ENCODE results near the gene DUSP1. TPM values are rescaled to one million over a fixed set of nuclear protein-coding genes. Genes with fewer than 3 reads are reported as not detected.

Gene DUSP1, protein sequence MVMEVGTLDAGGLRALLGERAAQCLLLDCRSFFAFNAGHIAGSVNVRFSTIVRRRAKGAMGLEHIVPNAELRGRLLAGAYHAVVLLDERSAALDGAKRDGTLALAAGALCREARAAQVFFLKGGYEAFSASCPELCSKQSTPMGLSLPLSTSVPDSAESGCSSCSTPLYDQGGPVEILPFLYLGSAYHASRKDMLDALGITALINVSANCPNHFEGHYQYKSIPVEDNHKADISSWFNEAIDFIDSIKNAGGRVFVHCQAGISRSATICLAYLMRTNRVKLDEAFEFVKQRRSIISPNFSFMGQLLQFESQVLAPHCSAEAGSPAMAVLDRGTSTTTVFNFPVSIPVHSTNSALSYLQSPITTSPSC
- 10.4 to 303 TPM (median 174 TPM) in 3 replicates for polyA plus RNA-seq
- polyA plus RNA-seq (2011; ENCODE audit: low read depth) = 68.7 TPM
- polyA plus RNA-seq (2011; cell fraction: cytosol; rRNA removed) = 98.5 and 108 TPM in 2 replicates
- 553 and 700 TPM in 2 replicates for polyA plus RNA-seq (2011; cell fraction: nucleus; rRNA removed)
- polyA plus RNA-seq (2012; ENCODE audit: low replicate concordance) = 7.0 and 200 TPM in 2 replicates
- 17.6 to 194 TPM (median 125 TPM) in 3 replicates for polyA minus RNA-seq
- polyA minus RNA-seq (2011; cell fraction: cytosol; rRNA and poly(A)+ RNA removed) = 131 TPM
- 374 and 410 TPM in 2 replicates for polyA minus RNA-seq (2011; cell fraction: nucleus; rRNA and poly(A)+ RNA removed)

DNA sequence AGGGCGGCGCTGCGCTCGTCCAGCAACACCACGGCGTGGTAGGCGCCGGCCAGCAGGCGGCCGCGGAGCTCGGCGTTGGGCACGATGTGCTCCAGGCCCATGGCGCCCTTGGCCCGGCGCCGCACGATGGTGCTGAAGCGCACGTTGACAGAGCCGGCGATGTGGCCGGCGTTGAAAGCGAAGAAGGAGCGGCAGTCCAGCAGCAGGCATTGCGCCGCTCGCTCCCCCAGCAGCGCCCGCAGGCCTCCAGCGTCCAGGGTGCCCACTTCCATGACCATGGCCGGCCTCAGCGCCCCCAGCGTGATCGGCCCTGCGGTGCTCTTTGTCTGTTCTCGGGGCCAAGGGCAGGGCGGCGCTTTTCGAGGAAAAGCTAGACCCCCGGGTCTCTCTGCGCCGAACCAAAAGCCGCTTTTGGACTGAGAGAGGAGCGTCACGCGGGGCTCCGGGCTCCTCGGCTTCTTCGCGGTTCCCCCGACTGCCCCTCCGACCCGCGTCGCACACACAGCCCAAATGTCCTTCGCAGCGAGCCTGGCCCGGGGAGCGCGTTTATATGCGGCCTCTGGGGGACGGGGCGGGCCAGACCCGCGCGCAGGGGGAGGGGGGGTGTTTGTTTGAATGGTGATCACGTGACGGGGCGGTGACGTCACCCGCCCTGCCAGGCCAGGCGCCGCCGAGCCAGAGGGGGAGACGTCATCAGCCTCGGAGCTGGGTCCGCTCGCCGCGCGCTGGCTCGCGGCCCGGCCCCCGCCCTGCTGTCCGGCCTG is at the start of gene DUSP1:
Gene DUSP1 (minus strand): TSS at position 521 of the 764 bp plus-strand sequence. CDS start 243 bp downstream, at position 278.
- H2AFZ ChIP-seq (ENCODE audit: control insufficient read depth, low read length) = peak within 1 kb of the TSS; percentile 40
- peak within 1 kb of the TSS; percentile 92 for H3K27ac ChIP-seq (ENCODE audit: control insufficient read depth, insufficient read depth, low read length)
- no peaks in the 10 kb centered on the region for H3K27me3 ChIP-seq (ENCODE audit: control insufficient read depth, extremely low read depth, insufficient read depth, low read length)
- TF ChIP-seq EZH2 (IDR thresholded peaks at IDR 0.05; ENCODE audit: low read length) = no peak
- TF ChIP-seq, protein P1, sequence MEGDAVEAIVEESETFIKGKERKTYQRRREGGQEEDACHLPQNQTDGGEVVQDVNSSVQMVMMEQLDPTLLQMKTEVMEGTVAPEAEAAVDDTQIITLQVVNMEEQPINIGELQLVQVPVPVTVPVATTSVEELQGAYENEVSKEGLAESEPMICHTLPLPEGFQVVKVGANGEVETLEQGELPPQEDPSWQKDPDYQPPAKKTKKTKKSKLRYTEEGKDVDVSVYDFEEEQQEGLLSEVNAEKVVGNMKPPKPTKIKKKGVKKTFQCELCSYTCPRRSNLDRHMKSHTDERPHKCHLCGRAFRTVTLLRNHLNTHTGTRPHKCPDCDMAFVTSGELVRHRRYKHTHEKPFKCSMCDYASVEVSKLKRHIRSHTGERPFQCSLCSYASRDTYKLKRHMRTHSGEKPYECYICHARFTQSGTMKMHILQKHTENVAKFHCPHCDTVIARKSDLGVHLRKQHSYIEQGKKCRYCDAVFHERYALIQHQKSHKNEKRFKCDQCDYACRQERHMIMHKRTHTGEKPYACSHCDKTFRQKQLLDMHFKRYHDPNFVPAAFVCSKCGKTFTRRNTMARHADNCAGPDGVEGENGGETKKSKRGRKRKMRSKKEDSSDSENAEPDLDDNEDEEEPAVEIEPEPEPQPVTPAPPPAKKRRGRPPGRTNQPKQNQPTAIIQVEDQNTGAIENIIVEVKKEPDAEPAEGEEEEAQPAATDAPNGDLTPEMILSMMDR (optimal IDR thresholded peaks at IDR 0.05 in 1 of 3, IDR thresholded peaks at IDR 0.05 in 1 of 3, conservative IDR thresholded peaks at IDR 0.05 in 1 of 3; ENCODE audit: extremely low read depth in 1 of 3, insufficient read depth in 2 of 3, low read length in 3 of 3) = peak in 1 of 3 experiments; percentile 38
- peak within 1 kb of the TSS; percentile 97 for H3K9ac ChIP-seq (ENCODE audit: control insufficient read depth, extremely low read depth, insufficient read depth, low read length)
- peak; percentile 81 for DNase-seq (ENCODE audit: low read depth, low spot score)
- H3K4me3 ChIP-seq (ENCODE audit: control insufficient read depth in 2 of 3, extremely low read depth in 1 of 3, insufficient read depth in 2 of 3, low read depth in 1 of 3, low read length in 3 of 3) = peak within 1 kb of the TSS; percentile 85 to 90 (median 89)
- peaks cover 6% of the 10 kb centered on the region for H4K20me1 ChIP-seq (ENCODE audit: control insufficient read depth, extremely low read depth, insufficient read depth, low read length)
- H3K79me2 ChIP-seq (ENCODE audit: control insufficient read depth, insufficient read depth, low read length) = peaks cover 22% of the 10 kb centered on the region
- H3K4me2 ChIP-seq (ENCODE audit: control insufficient read depth, extremely low read depth, insufficient read depth, low read depth, low read length) = peak within 1 kb of the TSS; percentile 79
- no peaks in the 10 kb centered on the region for H3K9me1 ChIP-seq (ENCODE audit: control insufficient read depth, extremely low read depth, insufficient read depth, low read length)
- dilution Hi-C loops (cut with MboI; ENCODE audit: extremely low pct_ligation_motif_present, low sequenced_read_pairs) = no loop called here
- FAIRE-seq = no peak
- H3K4me1 ChIP-seq (ENCODE audit: control insufficient read depth, extremely low read depth, insufficient read depth, low read length) = peaks cover 54% of the 10 kb centered on the region
- H3K36me3 ChIP-seq (ENCODE audit: control insufficient read depth in 2 of 2, extremely low read depth in 1 of 2, insufficient read depth in 2 of 2, low read length in 2 of 2) = peaks cover 7 to 19% of the 10 kb centered on the region in 2 experiments
- H3K9me3 ChIP-seq (ENCODE audit: control insufficient read depth, low read depth, low read length) = no peaks in the 10 kb centered on the region

DNA sequence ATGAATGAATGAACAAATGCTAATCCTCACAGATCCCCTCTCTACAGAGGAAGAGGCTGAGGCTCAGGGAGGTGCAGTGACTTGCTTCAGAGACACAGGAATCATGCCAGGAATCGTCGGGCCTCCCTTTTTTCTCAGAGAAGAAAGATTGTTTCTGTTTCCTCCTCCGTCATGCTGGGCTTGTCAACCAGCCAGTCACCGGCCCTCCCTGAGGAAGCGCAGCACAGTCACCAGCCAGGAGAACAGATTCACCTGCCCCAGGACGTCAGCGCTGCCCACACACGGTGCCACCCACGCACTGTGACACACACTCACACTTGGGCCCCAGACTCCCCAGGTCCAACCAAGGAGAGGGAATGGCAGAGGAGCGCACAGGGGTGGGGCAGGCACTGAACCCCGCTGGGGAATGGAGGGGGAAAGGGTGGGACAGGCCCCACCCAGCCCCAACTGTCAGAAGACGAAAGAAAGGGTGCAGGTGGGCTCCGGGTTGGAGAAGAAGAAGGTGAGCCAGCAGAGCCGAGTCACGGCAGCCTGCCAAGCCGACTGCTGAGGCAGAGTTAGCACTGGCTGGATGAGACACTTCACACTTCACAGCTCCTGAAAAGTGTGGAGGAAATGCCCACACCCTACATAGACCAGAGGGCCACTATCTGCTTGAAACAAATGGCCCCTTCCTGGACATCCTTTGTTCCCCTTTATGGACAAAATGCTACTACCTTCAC is 49.2 kb upstream of the DUSP1 start:
- FAIRE-seq = peak; percentile 93
- Histone ChIP-seq H3K27me3 (ENCODE audit: control insufficient read depth, extremely low read depth, insufficient read depth, low read length) (no peaks in the 10 kb centered on the region), H2AFZ (ENCODE audit: control insufficient read depth, low read length) (peak overlapping the region; percentile 60), H3K4me1 (ENCODE audit: control insufficient read depth, extremely low read depth, insufficient read depth, low read length) (peaks cover 35% of the 10 kb centered on the region), H3K36me3 (ENCODE audit: control insufficient read depth in 2 of 2, extremely low read depth in 1 of 2, insufficient read depth in 2 of 2, low read length in 2 of 2) (no peaks in the 10 kb centered on the region), H3K9me1 (ENCODE audit: control insufficient read depth, extremely low read depth, insufficient read depth, low read length) (no peaks in the 10 kb centered on the region), H3K79me2 (ENCODE audit: control insufficient read depth, insufficient read depth, low read length) (no peaks in the 10 kb centered on the region), H4K20me1 (ENCODE audit: control insufficient read depth, extremely low read depth, insufficient read depth, low read length) (no peaks in the 10 kb centered on the region), H3K9ac (ENCODE audit: control insufficient read depth, extremely low read depth, insufficient read depth, low read length) (peak overlapping the region; percentile 52), H3K4me3 (ENCODE audit: control insufficient read depth in 2 of 3, extremely low read depth in 1 of 3, insufficient read depth in 2 of 3, low read depth in 1 of 3, low read length in 3 of 3) (no peak overlapping the region), H3K4me2 (ENCODE audit: control insufficient read depth, extremely low read depth, insufficient read depth, low read depth, low read length) (peak overlapping the region; percentile 34), H3K27ac (ENCODE audit: control insufficient read depth, insufficient read depth, low read length) (peak overlapping the region; percentile 69), H3K9me3 (ENCODE audit: control insufficient read depth, low read depth, low read length) (peaks cover 1% of the 10 kb centered on the region)
- dilution Hi-C loops (cut with MboI; ENCODE audit: extremely low pct_ligation_motif_present, low sequenced_read_pairs) = no loop called here
- peak; percentile 91 for DNase-seq (ENCODE audit: low read depth, low spot score)
- TF ChIP-seq, protein P1 (optimal IDR thresholded peaks at IDR 0.05 in 1 of 3, IDR thresholded peaks at IDR 0.05 in 1 of 3, conservative IDR thresholded peaks at IDR 0.05 in 1 of 3; ENCODE audit: extremely low read depth in 1 of 3, insufficient read depth in 2 of 3, low read length in 3 of 3) = no peak
- TF ChIP-seq EZH2 (IDR thresholded peaks at IDR 0.05; ENCODE audit: low read length) = no peak
